Mucosa of rectum (tissue), 2 donors: ENCODE data around the gene SLC36A4.

ENCODE experiments used
- H3K27ac ChIP-seq, 2 donors: one replicate each; pipeline ENCODE4 v1.7.0; 2013; ENCODE audit warnings: inconsistent platforms in 2 of 2, low read depth in 2 of 2, low read length in 2 of 2
- H3K27me3 ChIP-seq, 2 donors: one replicate each; pipeline ENCODE4 v1.7.0; 2013; ENCODE audit warnings: low read length in 2 of 2; ENCODE audit not compliant: control insufficient read depth in 2 of 2, insufficient read depth in 2 of 2
- H3K36me3 ChIP-seq, 2 donors: one replicate each; pipeline ENCODE4 v1.7.0; 2013; ENCODE audit warnings: low read length in 2 of 2; ENCODE audit not compliant: control insufficient read depth in 2 of 2, insufficient read depth in 2 of 2
- H3K4me1 ChIP-seq, 2 donors: one replicate each; pipeline ENCODE4 v1.7.0; 2013; ENCODE audit warnings: low read length in 2 of 2, mild to moderate bottlenecking in 1 of 2; ENCODE audit not compliant: control insufficient read depth in 2 of 2, insufficient read depth in 2 of 2
- H3K4me3 ChIP-seq, 2 donors: one replicate each; pipeline ENCODE4 v1.7.0; 2013; ENCODE audit warnings: low read length in 2 of 2
- H3K9ac ChIP-seq, 2 donors: one replicate each; pipeline ENCODE4 v1.7.0; 2013; ENCODE audit warnings: low read length in 2 of 2, low read depth in 1 of 2, mild to moderate bottlenecking in 1 of 2
- H3K9me3 ChIP-seq, 2 donors: one replicate each; pipeline ENCODE4 v1.7.0; 2013; ENCODE audit warnings: low read length in 2 of 2; ENCODE audit not compliant: control insufficient read depth in 2 of 2
- donor health status: healthy.
- donor health status: Normal muscosa, but diverticular disease.

SLC36A4 gene

GRCh38 chr11:93221539-93221938 lies 23.7 kb upstream of the SLC36A4 start:
- Histone ChIP-seq H3K9me3 (no peaks in the 10 kb centered on the region), H3K4me3 (no peak overlapping the region), H3K36me3 (no peaks in the 10 kb centered on the region), H3K9ac (no peak overlapping the region), H3K27me3 (no peaks in the 10 kb centered on the region), H3K27ac (no peak overlapping the region), H3K4me1 (peaks cover under 1 to 4% of the 10 kb centered on the region in 2 donors)

- Histone ChIP-seq H3K27me3 (no peaks in the 10 kb centered on the region), H3K4me1 (peaks cover 4 to 9% of the 10 kb centered on the region in 2 donors), H3K4me3 (no peak overlapping the region), H3K9me3 (no peaks in the 10 kb centered on the region), H3K9ac (no peak overlapping the region), H3K27ac (no peak overlapping the region), H3K36me3 (no peaks in the 10 kb centered on the region)
Observed at GRCh38 chr11:93220078-93220477, 22.3 kb upstream of the SLC36A4 start.

GRCh38 chr11:93219440-93219839 lies 21.6 kb upstream of the SLC36A4 start:
- Histone ChIP-seq H3K27me3 (no peaks in the 10 kb centered on the region), H3K4me3 (no peak overlapping the region), H3K4me1 (peaks cover 4 to 9% of the 10 kb centered on the region in 2 donors), H3K27ac (no peak overlapping the region), H3K9me3 (no peaks in the 10 kb centered on the region), H3K36me3 (no peaks in the 10 kb centered on the region), H3K9ac (no peak overlapping the region)

- Histone ChIP-seq H3K4me1 (peaks cover 4 to 9% of the 10 kb centered on the region in 2 donors), H3K4me3 (no peak overlapping the region), H3K36me3 (no peaks in the 10 kb centered on the region), H3K27me3 (no peaks in the 10 kb centered on the region), H3K9ac (no peak overlapping the region), H3K27ac (peak overlapping the region; percentile 41), H3K9me3 (no peaks in the 10 kb centered on the region)
Observed at GRCh38 chr11:93216511-93217101, 18.8 kb upstream of the SLC36A4 start.

- peaks cover 4 to 9% of the 10 kb centered on the region in 2 donors for H3K4me1 ChIP-seq
- no peaks in the 10 kb centered on the region for H3K36me3 ChIP-seq
- H3K27me3 ChIP-seq, result no peaks in the 10 kb centered on the region
- H3K27ac ChIP-seq, result no peak overlapping the region
- no peaks in the 10 kb centered on the region for H3K9me3 ChIP-seq
- no peak overlapping the region for H3K9ac ChIP-seq
- no peak overlapping the region for H3K4me3 ChIP-seq
Observed at GRCh38 chr11:93213622-93214021, 15.8 kb upstream of the SLC36A4 start.

- peaks cover 0 to 4% of the 10 kb centered on the region in 2 donors for H3K9me3 ChIP-seq
- H3K4me3 ChIP-seq, result no peak overlapping the region
- H3K4me1 ChIP-seq, result peaks cover 0 to 9% of the 10 kb centered on the region in 2 donors
- H3K27ac ChIP-seq, result no peak overlapping the region
- no peaks in the 10 kb centered on the region for H3K27me3 ChIP-seq
- H3K36me3 ChIP-seq, result no peaks in the 10 kb centered on the region
- H3K9ac ChIP-seq, result no peak overlapping the region
Observed at GRCh38 chr11:93212094-93212493, 14.3 kb upstream of the SLC36A4 start.

GRCh38 chr11:93209466-93209865 lies 11.7 kb upstream of the SLC36A4 start:
- H3K4me1 ChIP-seq, result no peaks in the 10 kb centered on the region
- no peak overlapping the region for H3K4me3 ChIP-seq
- no peaks in the 10 kb centered on the region for H3K36me3 ChIP-seq
- no peak overlapping the region for H3K9ac ChIP-seq
- H3K27ac ChIP-seq, result no peak overlapping the region
- H3K9me3 ChIP-seq, result peaks cover 0 to 4% of the 10 kb centered on the region in 2 donors
- no peaks in the 10 kb centered on the region for H3K27me3 ChIP-seq

- H3K27ac ChIP-seq, result no peak overlapping the region
- no peaks in the 10 kb centered on the region for H3K27me3 ChIP-seq
- no peak overlapping the region for H3K9ac ChIP-seq
- no peak overlapping the region for H3K4me3 ChIP-seq
- H3K4me1 ChIP-seq, result no peaks in the 10 kb centered on the region
- H3K36me3 ChIP-seq, result no peaks in the 10 kb centered on the region
- peaks cover 0 to 4% of the 10 kb centered on the region in 2 donors for H3K9me3 ChIP-seq
Observed at GRCh38 chr11:93208663-93209270, 11.0 kb upstream of the SLC36A4 start.

GRCh38 chr11:93199616-93200015 lies 1.8 kb upstream of the SLC36A4 start:
- Histone ChIP-seq H3K27me3 (no peaks in the 10 kb centered on the region), H3K4me3 (no peak overlapping the region), H3K9ac (no peak overlapping the region), H3K4me1 (peaks cover 0 to 3% of the 10 kb centered on the region in 2 donors), H3K27ac (no peak overlapping the region), H3K9me3 (no peaks in the 10 kb centered on the region), H3K36me3 (no peaks in the 10 kb centered on the region)

- peak overlapping the region; percentile 18 to 95 for H3K9ac ChIP-seq
- peak overlapping the region; percentile 74 to 84 for H3K4me3 ChIP-seq
- peaks cover 0 to 3% of the 10 kb centered on the region in 2 donors for H3K4me1 ChIP-seq
- H3K27me3 ChIP-seq, result no peaks in the 10 kb centered on the region
- H3K27ac ChIP-seq, result peak overlapping the region; percentile 91
- H3K9me3 ChIP-seq, result no peaks in the 10 kb centered on the region
- no peaks in the 10 kb centered on the region for H3K36me3 ChIP-seq
Observed at GRCh38 chr11:93198215-93198845, 539 bp upstream of the SLC36A4 start.
